ENCODE results near the gene GRK7.

- TF ChIP-seq CTCF (IDR thresholded peaks at IDR 0.05) (no peak), POLR2A (IDR thresholded peaks at IDR 0.05) (no peak)
Measured at GRCh38 chr3:141773676-141774075, 10.5 kb downstream of the GRK7 start.

Data from lower leg skin (tissue), 3 donors.